ENCODE data around the gene KCTD12.
A peak's percentile ranks its signal among the peaks of the same experiment; 100 is the strongest.

KCTD12 gene

DNA sequence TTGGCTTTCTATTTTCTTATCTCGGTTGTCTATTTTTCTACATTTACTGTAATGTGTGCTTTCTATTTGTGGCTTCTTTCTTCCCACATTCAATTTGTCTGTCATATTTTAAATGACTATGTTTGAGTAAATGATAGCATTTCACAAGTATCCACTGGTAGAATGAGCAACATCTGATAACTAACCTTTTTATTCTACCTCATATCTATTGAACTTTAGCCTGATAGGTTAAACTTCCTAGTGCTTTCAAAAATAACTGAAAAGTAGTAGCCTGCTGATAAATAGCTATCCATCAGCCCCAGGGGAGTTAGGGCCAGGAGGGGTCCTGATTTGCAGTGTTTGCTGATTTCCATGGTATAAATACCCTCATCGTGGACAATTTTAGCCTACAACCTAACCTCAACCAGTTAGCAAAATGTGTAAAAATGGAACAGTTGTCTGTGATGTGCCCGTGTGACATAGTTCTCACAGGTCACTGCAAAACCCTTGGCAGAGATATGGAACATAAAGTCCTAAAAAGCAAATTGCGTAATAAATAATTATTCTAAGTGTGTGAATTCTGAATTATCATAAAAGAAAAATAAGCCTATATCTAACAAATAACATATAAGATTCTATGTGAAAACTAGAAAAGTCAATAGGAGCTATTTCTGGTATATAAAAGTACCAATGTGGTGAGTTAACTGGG is 32.1 kb downstream of the KCTD12 start:
- DNase-seq (ENCODE audit: low read depth in 2 of 2): no peak

DNA sequence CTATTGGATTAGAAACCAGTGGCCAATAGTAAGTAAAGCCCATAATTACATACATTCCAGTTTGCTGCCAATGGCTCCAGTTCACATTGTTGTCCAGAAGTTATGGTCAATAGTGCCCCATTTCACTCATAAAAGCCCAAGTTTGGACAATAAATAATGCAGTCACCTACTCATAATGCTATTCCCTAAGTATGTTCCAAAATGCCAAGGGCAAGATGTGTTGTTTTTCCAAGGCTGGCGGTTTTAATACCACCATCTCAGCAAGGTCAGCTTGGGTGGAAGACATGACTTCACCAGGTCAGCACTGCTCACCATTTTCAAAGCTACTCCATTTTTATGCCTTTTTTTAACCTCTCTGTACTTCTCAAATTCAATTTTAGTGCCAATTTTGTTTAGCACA is 32.7 kb downstream of the KCTD12 start:
- no peak for DNase-seq (ENCODE audit: low read depth in 2 of 2)

DNA sequence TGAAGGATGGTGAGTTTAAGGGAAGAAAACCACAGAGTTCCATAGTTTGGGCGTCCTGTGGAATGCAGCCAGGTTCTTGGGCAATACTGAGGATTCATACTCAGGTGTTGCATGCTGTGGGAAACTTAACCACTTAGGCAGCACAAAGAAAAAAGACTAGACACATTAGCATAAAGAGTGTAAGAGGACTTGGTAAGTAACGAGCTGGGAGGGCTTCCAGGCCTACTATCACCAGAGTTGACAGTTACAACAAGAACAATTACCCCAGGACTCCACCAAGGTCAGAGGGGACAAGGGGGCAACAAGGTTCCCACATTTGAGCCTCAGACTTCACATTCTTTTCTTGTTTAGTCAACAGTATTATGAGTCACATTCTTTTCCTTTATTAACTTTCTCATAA is 33.2 kb downstream of the KCTD12 start:
- DNase-seq (ENCODE audit: low read depth in 2 of 2): peak in 1 of 2 experiments; percentile 30

DNA sequence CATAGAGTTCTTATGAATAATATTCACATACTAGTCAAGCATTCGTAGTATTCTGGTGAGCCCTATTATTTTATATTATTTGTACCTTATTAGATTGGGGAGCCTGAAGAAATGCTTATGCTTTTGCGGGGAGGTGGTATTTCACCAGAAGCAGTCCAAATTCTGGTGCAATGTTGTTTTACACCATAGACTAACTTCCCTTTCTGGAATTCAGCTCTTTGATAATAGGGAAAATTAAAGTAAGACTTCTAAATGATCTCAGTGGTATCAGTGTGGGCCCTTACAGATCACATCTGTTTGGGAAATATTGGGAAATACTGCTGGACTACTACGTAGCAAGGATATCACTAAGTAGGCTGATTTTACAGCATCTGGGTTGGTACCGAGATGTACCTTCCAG is 34.2 kb downstream of the KCTD12 start:
- no peak for DNase-seq (ENCODE audit: low read depth in 2 of 2)

DNA sequence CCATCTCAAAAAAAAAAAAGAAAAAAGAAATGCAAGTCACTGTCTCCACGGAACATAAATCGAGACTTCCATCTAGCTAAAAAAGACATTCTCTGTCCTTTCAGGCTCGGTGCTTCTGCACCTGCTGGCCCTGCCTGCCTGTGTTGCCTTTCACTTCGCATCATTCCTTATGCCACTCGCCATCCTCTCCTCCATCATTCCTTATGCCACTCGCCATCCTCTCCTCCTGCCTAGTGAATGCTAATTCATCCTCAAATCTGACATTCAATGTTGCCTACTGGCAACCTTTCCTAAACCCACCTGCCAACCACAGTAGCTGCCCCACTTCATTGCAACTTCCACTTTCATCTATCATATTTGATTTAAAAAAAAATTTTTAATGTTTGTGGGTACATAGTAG is 36.7 kb downstream of the KCTD12 start:
- DNase-seq (ENCODE audit: low read depth in 2 of 2): no peak

DNA sequence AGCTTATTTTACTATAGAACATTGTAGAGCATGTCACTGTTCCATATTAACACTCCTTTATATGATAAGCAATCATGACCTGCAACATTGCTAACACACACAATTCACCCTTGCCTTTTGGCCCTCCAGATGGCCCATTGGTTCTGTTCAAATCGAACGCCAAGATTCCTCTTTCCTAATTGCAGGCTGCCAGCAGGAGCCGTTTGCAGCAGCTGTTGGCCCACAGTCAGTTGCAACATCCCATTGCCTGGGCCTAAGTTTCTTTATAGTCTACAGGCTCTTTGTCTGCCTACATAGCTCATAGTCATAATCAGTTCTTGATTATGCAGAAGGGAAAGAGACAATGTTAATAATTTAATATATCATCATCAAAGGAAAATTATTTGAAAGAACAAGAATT is 37.6 kb downstream of the KCTD12 start:
- DNase-seq (ENCODE audit: low read depth in 2 of 2): no peak

DNA sequence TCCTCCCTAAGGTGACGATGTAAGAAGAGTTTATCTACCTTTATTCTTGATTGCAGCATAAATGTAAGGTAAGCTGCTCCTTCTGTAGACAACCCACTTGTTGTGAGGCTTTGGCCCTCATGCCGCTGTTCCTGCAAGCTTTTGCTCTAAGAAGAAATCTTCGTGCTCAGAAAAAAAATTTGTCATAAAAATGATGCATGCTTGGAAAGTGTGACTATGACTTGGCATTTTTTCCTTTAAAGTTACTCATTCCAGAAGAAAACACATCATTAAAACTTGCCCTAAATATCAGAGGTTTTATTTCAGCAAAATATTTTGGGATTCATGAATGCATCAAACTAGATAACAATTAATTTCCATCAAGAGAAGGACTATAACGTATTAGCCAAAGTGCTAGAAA is 39.8 kb downstream of the KCTD12 start:
- DNase-seq (ENCODE audit: low read depth in 2 of 2): no peak

DNA sequence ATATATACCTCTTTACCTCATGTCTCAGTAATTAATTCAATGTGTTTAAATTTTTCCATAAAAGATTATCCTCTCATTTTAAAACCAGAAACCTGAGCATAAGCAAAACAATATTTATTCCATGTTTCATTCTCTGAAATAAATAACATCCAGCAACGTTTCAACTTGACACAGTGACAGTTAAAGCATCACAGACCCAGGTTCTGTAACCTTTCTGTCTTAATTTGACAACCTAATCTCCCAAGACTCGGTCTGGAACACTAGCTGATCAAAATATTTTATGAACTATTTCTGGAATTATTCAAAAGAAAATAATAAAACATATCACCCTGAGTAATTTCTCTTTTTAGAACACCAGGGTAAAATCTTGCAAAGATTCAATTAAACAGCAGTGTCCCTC is 40.3 kb downstream of the KCTD12 start:
- DNase-seq (ENCODE audit: low read depth in 2 of 2): no peak

DNA sequence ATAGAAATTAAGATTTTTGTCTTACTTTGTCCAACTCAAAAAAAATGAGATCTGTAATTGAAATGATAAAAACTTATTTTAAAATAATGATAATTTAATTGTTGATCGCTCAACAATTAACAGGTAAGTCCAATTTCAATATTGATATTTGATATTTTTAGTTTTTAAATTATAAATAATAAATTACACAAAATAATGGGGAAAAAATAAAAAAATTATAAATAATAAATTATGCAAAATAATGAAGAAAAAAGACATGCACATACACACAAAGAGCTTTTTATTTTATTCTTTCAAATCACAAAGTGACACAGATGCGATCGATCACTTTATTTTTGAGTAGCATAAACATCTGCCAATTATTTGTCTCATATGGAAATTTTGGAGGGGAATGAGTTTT is 40.8 kb downstream of the KCTD12 start:
- no peak for DNase-seq (ENCODE audit: low read depth in 2 of 2)

DNA sequence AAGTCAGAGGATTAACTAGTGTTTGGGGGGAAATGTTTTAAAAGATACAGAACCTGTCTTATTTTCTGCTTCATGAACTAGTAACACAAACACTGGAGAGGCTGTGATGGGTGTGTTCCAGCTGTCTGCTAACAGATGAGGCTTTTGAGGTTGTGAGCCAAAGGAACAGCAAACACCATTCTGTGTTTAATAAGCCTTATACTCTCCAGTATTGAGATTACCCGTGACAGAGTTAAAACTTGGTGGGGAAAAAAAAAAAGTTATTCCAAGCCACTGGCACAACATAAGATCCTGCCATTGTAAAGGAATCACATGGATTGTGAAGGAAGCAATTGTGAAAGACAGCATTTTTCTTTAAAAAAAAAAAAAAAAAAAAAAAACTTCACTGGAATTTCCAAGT is 48.4 kb downstream of the KCTD12 start:
- no peak for DNase-seq (ENCODE audit: low read depth in 2 of 2)

DNA sequence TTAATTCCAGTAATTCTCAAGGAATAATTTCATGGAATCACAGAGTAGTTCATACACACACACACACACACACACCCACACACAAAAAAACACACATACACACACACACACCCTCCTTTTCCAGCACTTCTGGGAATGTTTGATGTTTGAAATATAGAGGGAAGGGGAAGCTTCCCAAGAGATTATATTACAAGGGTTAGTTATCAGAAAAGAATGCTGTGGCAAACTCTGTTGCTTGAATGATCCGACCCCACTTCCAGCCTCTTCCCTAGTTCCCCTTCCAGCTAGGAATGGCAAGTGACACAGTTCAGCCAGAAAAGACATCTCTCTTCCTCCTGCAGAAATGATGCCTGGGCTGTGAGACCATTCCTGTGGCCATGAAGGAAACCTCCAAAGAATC is 49.9 kb downstream of the KCTD12 start:
- peak; percentile 67 to 70 for DNase-seq (ENCODE audit: low read depth in 2 of 2)

DNA sequence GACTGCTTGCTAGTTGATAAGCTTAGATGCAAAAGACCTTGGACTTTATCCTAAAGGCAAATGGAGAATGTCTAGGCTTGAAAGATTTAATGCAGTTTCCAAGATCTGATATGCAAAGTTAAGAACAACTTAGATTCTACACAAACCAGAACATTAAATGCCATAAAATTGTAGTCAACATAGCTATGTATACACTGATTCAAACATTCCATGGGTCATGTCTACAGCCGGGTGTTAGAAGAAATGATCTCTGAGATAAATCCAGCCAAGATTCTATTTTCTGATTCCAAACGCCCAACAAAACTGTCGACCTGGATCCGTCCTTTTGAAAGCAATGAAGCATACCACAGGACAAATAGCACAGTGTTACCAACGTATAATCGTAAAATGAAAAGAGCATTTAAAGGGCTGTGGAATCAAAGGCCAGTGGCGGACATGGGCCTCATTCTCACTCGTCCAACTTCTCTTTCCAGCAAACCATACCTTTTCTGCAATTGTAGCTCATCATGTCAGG is 52.7 kb downstream of the KCTD12 start:
- no peak for DNase-seq (ENCODE audit: low read depth in 2 of 2)

DNA sequence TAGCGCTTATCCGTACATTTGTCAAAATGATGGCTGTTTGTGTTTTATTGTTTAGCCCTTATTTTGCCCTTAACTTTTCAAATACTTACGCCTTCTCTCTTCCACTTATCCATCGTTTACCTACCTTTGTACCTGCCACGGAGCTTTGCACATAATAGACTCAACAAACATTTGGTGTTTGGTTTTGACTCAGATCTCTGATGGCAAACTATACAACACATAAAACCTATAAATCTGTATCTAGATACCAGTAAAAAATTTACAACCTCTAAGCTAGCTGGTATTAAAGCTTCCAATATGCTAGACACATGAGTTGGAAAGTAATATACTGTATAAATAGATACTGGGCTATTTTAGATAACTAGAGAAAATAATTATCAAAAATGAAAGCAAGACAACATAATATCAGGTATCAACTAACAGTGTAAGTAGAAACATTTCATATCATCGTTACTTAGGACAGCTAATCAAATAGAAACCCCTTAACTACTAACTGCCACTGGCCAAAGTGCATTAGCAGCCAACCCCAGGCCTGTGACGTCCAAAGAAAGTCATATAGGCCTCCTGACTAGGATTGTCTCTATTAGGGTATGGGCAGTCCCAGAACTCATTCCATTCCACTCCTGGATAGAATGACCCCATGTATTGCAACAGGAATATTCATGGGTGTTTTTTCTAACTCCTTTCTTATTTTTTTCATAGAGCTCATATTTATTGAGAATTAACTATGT is 53.8 kb downstream of the KCTD12 start:
- no peak for DNase-seq (ENCODE audit: low read depth in 2 of 2)

DNA sequence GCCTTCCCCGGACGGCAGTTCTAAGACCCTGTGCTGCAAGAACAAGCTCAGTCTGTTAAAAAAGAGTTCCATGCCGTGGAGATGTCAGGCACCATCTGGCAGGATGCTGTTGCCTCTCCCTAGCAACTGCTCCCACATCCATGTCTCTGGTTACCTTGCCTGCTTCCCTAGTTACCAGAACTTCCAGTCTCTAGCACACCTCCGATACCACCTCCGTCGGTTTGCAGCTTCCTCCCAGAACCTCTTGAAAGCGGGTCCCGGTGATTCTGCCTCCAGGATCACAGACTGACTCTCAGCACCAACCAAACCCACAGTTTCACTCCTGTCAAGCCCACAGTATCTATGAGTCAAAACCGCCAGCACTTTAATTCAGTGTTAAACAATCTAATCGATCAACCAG is 55.4 kb downstream of the KCTD12 start:
- DNase-seq (ENCODE audit: low read depth in 2 of 2): no peak

All from fibroblast of skin of left quadriceps (primary cell).